NCI-H748 treated with DMSO at 0.1 percent for 48 hours (cell line): ENCODE data around the gene TBC1D10B.

Source experiments
- DNase-seq: peaks from one replicate; lab custom pipeline; 2025; lab: John Stamatoyannopoulos, UW

Gene TBC1D10B

GRCh38 chr16:30374538-30374937 is 4.2 kb upstream of the TBC1D10B start, which contains the start of gene MYL11:
TSS of gene MYL11 (plus strand) at chr16:30374802. CDS start at chr16:30374858, 56 bp downstream.
- no peak for DNase-seq

- DNase-seq, result no peak
Measured at GRCh38 chr16:30372725-30373124, 2.4 kb upstream of the TBC1D10B start.

- no peak for DNase-seq
Measured at GRCh38 chr16:30372038-30372712, 1.9 kb upstream of the TBC1D10B start.

- no peak for DNase-seq
Measured at GRCh38 chr16:30371248-30371816, 1.0 kb upstream of the TBC1D10B start.

- no peak for DNase-seq
Measured at GRCh38 chr16:30369938-30370455, 297 bp downstream of the TBC1D10B start.

GRCh38 chr16:30369091-30369937 is 980 bp downstream of the TBC1D10B start:
- no peak for DNase-seq

GRCh38 chr16:30368792-30369090 is 1.6 kb downstream of the TBC1D10B start:
- no peak for DNase-seq

- no peak for DNase-seq
Measured at GRCh38 chr16:30368122-30368791, 2.0 kb downstream of the TBC1D10B start.

- DNase-seq, result no peak
Measured at GRCh38 chr16:30367349-30368009, 2.8 kb downstream of the TBC1D10B start.

GRCh38 chr16:30366511-30366910 is 3.8 kb downstream of the TBC1D10B start:
- DNase-seq, result no peak

- DNase-seq, result no peak
Measured at GRCh38 chr16:30365200-30365599, 5.1 kb downstream of the TBC1D10B start.

GRCh38 chr16:30361180-30361579 is 9.1 kb downstream of the TBC1D10B start:
- no peak for DNase-seq

GRCh38 chr16:30359871-30360170 is 10.5 kb downstream of the TBC1D10B start:
- no peak for DNase-seq

- DNase-seq, result no peak
Measured at GRCh38 chr16:30358990-30359870, 11.1 kb downstream of the TBC1D10B start.

GRCh38 chr16:30358577-30358936 is 11.7 kb downstream of the TBC1D10B start:
- DNase-seq, result no peak

GRCh38 chr16:30357715-30358576 is 12.3 kb downstream of the TBC1D10B start:
- no peak for DNase-seq

- no peak for DNase-seq
Measured at GRCh38 chr16:30357085-30357714, 13.1 kb downstream of the TBC1D10B start.

GRCh38 chr16:30356401-30357084 is 13.8 kb downstream of the TBC1D10B start:
- DNase-seq, result no peak

GRCh38 chr16:30355954-30356308 is 14.4 kb downstream of the TBC1D10B start:
- no peak for DNase-seq
